Suprapubic skin (tissue), 4 donors: ENCODE results near the gene RAB26.
"Not testable (repeated sequence)": the region's sequence is repeated elsewhere in the genome, so short reads cannot be mapped to it uniquely, and the experiment has no call there.

Source experiments
- CTCF ChIP-seq, 2 donors: fragments of 200-600 bp in 1 of 2; fragments of 450-650 bp in 1 of 2; sonication (generic) in 1 of 2; IDR thresholded peaks; one replicate each; pipeline ENCODE4 v1.5.1; 2016 to 2019; ENCODE audit warnings: antibody characterized with exemption in 2 of 2, mild to moderate bottlenecking in 1 of 2, moderate library complexity in 1 of 2
- POLR2A ChIP-seq, 2 donors: fragments of 450-650 bp; IDR thresholded peaks; one replicate each; pipeline ENCODE4 v1.6.1; 2017; ENCODE audit warnings: antibody characterized with exemption in 2 of 2, mild to moderate bottlenecking in 2 of 2, moderate library complexity in 2 of 2
- POLR2AphosphoS5 ChIP-seq, 3 donors: sonication (generic); formaldehyde crosslinking; IDR thresholded peaks; one replicate each; pipeline ENCODE4 v1.6.1; 2017; ENCODE audit warnings: antibody characterized with exemption in 3 of 3

- not testable (repeated sequence) for TF ChIP-seq CTCF, POLR2AphosphoS5, POLR2A (IDR thresholded peaks at IDR 0.05)
These were observed 44.0 kb upstream of the RAB26 start for GRCh38 chr16:2104464-2104863.
